Mesendoderm (in vitro differentiated cells): ENCODE data around the gene ALG14.
A peak's percentile ranks its signal among the peaks of the same experiment; 100 is the strongest.
"Not testable (repeated sequence)": the region's sequence is repeated elsewhere in the genome, so short reads cannot be mapped to it uniquely, and the experiment has no call there.

Experiments used
- DNase-seq: peaks from one replicate; pipeline ENCODE4 v3.0.0; 2013
- H2AK5ac ChIP-seq: 2 replicates; pipeline ENCODE4 v1.6.1; 2013; ENCODE audit warnings: low read length, inconsistent platforms
- H2BK120ac ChIP-seq: 2 replicates; pipeline ENCODE4 v1.6.1; 2013; ENCODE audit warnings: low read depth, mild to moderate bottlenecking, low read length, moderate library complexity, mixed read lengths
- H2BK15ac ChIP-seq: replicated peaks from 2 replicates; pipeline ENCODE4 v1.6.1; 2013; ENCODE audit warnings: low read depth, mild to moderate bottlenecking, moderate library complexity
- H2BK5ac ChIP-seq: 2 replicates; pipeline ENCODE4 v1.6.1; 2013; ENCODE audit warnings: low read length, inconsistent platforms
- H3K18ac ChIP-seq: 2 replicates; pipeline ENCODE4 v1.6.1; 2013; ENCODE audit warnings: mild to moderate bottlenecking, low read length, mixed read lengths
- H3K23ac ChIP-seq: one replicate; pipeline ENCODE4 v1.6.1; 2013; ENCODE audit warnings: low read length
- H3K27ac ChIP-seq: 2 replicates; pipeline ENCODE4 v1.5.1; 2013; ENCODE audit warnings: low read depth, mild to moderate bottlenecking, inconsistent platforms, low read length, moderate library complexity
- H3K27me3 ChIP-seq: 2 replicates; pipeline ENCODE4 v1.6.1; 2013; ENCODE audit warnings: low read length, control low read depth, mild to moderate bottlenecking, inconsistent platforms; ENCODE audit not compliant: insufficient read depth, poor library complexity
- H3K36me3 ChIP-seq: 2 replicates; pipeline ENCODE4 v1.6.1; 2013; ENCODE audit warnings: low read length, inconsistent platforms; ENCODE audit not compliant: control insufficient read depth, insufficient read depth
- H3K4ac ChIP-seq: one replicate; pipeline ENCODE4 v1.6.1; 2013; ENCODE audit warnings: low read depth, mild to moderate bottlenecking, low read length, moderate library complexity
- H3K4me1 ChIP-seq: 2 replicates; pipeline ENCODE4 v1.6.1; 2013; ENCODE audit warnings: low read depth, low read length, inconsistent platforms; ENCODE audit not compliant: control insufficient read depth
- H3K4me2 ChIP-seq: 2 replicates; pipeline ENCODE4 v1.6.1; 2013; ENCODE audit warnings: low read length
- H3K4me3 ChIP-seq: 2 replicates; pipeline ENCODE4 v1.5.1; 2013; ENCODE audit warnings: mild to moderate bottlenecking, low read length
- H3K56ac ChIP-seq: one replicate; pipeline ENCODE4 v1.6.1; 2013; ENCODE audit warnings: low read length
- H3K79me1 ChIP-seq: 2 replicates; pipeline ENCODE4 v1.6.1; 2013; ENCODE audit warnings: low read length, inconsistent platforms
- H3K79me2 ChIP-seq: 2 replicates; pipeline ENCODE4 v1.6.1; 2013; ENCODE audit warnings: mild to moderate bottlenecking, low read length; ENCODE audit not compliant: control insufficient read depth, insufficient read depth
- H3K9ac ChIP-seq: 2 replicates; pipeline ENCODE4 v1.6.1; 2013; ENCODE audit warnings: low read length, inconsistent platforms
- H4K5ac ChIP-seq: one replicate; pipeline ENCODE4 v1.6.1; 2013; ENCODE audit warnings: low read length
- H4K8ac ChIP-seq: one replicate; pipeline ENCODE4 v1.6.1; 2013; ENCODE audit warnings: low read depth, mild to moderate bottlenecking, control low read depth, low read length, moderate library complexity
- WGBS: extraction: QIAGEN DNeasy Blood & Tissue Kit; methylation state at CpG from one replicate; pipeline ENCODE4 v1.1.7; 2013; ENCODE audit warnings: low lambda C conversion rate, missing lambda C conversion rate; ENCODE audit not compliant: insufficient coverage; ENCODE audit errors: extremely low coverage; 5-methylcytosine and 5-hydroxymethylcytosine counted together

Gene ALG14

DNA sequence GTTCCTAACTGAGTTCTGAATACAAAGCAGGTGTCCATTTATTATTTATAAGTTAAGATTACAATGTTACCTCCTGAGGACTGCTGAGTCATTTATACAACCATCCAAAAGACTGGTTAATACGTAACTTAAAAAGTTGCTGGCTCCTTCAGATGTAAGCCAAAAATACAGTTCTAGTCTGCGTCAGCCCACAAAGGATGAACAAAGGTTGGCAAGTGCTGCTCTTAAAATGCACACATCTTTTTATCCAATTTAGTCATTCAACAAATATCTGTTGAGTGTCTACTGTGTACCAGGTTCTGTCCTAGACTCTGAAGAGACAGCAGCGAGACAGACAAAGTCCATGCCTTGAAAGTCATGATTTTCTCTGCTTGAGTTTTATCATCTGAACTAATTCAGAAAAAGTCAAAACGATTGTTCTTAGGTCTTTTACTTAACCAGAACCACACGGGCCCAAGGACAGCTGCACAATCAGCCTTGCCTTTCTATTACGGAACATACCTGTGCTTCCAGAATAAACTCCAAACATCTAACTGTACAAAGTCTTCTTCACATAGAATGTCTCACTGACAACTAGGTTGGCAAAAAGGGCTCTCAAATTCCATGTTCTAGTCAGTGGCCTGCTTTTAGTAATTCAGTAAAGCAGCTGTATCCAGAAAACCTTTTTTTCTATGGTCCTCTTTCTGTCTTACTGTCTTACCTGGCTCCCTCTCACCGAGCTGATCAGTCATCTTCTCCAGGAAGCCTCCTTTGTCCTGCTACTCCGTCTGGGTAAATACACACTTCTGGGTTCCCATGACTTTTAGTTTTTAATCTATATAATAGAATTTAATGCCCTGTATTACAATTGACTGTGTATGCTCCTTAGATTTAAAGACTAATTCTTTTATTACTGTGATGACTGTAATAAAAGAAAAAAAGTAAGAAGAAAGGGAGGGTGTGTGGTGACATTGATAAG lies 130.3 kb downstream of the ALG14 start:
- H3K36me3 ChIP-seq = no peaks in the 10 kb centered on the region
- H3K18ac ChIP-seq = no peak overlapping the region
- H2BK120ac ChIP-seq = no peak overlapping the region
- no peak overlapping the region for H2AK5ac ChIP-seq
- H4K8ac ChIP-seq = no peak overlapping the region
- no peak overlapping the region for H3K56ac ChIP-seq
- H2BK15ac ChIP-seq = no peak overlapping the region
- no peak overlapping the region for H3K9ac ChIP-seq
- no peak overlapping the region for H3K4ac ChIP-seq
- no peak overlapping the region for H3K4me2 ChIP-seq
- no peak overlapping the region for H3K23ac ChIP-seq
- no peak overlapping the region for H3K4me3 ChIP-seq
- no CpG with 5 or more reads among the region's 8 CpGs for WGBS
- H2BK5ac ChIP-seq = no peak overlapping the region
- no peak for DNase-seq
- no peaks in the 10 kb centered on the region for H3K79me1 ChIP-seq
- H4K5ac ChIP-seq = no peak overlapping the region
- no peaks in the 10 kb centered on the region for H3K4me1 ChIP-seq
- H3K79me2 ChIP-seq = no peaks in the 10 kb centered on the region
- no peak overlapping the region for H3K27ac ChIP-seq
- H3K27me3 ChIP-seq = no peaks in the 10 kb centered on the region

DNA sequence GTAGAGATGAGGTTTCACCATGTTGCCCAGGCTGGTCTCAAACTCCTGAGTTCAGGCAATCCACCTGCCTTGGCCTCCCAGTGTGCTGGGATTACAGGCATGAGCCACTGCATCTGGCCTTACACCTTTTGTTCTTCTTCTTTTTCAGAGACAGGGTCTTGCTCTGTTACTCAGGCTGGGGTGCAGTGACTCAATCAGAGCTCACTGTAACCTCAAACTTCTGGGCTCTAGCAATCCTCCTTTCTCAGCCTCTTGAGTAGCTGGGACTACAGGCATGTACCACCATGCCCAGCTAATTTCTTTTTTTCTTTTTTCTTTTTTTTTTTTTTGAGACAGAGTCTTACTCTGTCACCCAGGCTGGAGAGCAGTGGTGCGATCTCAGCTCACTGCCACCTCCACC lies 131.3 kb downstream of the ALG14 start:
- not testable (repeated sequence) for H3K4me3 ChIP-seq, H3K23ac ChIP-seq, DNase-seq, H3K79me2 ChIP-seq, H3K27ac ChIP-seq, H3K9ac ChIP-seq, H3K36me3 ChIP-seq, H4K5ac ChIP-seq, H3K18ac ChIP-seq, H2AK5ac ChIP-seq, H3K4me1 ChIP-seq, H3K4ac ChIP-seq, H3K56ac ChIP-seq, H3K4me2 ChIP-seq, H2BK5ac ChIP-seq, H2BK120ac ChIP-seq, H2BK15ac ChIP-seq, H3K79me1 ChIP-seq, H4K8ac ChIP-seq, H3K27me3 ChIP-seq
- WGBS = no CpG with 5 or more reads among the region's 1 CpG

DNA sequence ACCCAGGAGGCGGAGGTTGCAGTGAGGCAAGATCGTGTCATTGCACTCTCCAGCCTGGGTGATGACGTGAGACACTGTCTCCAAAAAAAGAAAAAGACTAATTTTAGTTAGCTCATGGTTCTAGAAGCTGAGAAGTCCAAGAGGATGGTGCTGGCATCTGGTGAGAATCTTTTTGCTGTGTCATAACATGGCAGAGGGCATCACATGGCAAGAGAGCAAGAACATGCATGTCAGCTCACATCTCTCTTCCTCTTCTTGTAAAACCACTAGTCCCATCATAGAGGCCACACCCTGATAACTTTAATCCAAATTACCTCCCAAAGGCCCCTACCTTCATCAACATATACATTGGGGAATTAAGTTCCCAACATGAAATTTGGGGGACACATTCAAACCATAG lies 132.0 kb downstream of the ALG14 start:
- no peak overlapping the region for H3K56ac ChIP-seq
- no peak overlapping the region for H3K4me3 ChIP-seq
- no peak overlapping the region for H4K8ac ChIP-seq
- no peak overlapping the region for H2BK120ac ChIP-seq
- H3K23ac ChIP-seq = no peak overlapping the region
- no peaks in the 10 kb centered on the region for H3K79me2 ChIP-seq
- no peak overlapping the region for H2BK15ac ChIP-seq
- no peak overlapping the region for H3K9ac ChIP-seq
- H3K4me2 ChIP-seq = no peak overlapping the region
- H3K27me3 ChIP-seq = no peaks in the 10 kb centered on the region
- H3K79me1 ChIP-seq = no peaks in the 10 kb centered on the region
- no peak overlapping the region for H2AK5ac ChIP-seq
- H3K4me1 ChIP-seq = peaks cover 2% of the 10 kb centered on the region
- no peak overlapping the region for H3K27ac ChIP-seq
- H2BK5ac ChIP-seq = no peak overlapping the region
- no peak overlapping the region for H3K4ac ChIP-seq
- H3K18ac ChIP-seq = no peak overlapping the region
- H4K5ac ChIP-seq = no peak overlapping the region
- no peak for DNase-seq
- WGBS = no CpG with 5 or more reads among the region's 3 CpGs
- H3K36me3 ChIP-seq = no peaks in the 10 kb centered on the region

DNA sequence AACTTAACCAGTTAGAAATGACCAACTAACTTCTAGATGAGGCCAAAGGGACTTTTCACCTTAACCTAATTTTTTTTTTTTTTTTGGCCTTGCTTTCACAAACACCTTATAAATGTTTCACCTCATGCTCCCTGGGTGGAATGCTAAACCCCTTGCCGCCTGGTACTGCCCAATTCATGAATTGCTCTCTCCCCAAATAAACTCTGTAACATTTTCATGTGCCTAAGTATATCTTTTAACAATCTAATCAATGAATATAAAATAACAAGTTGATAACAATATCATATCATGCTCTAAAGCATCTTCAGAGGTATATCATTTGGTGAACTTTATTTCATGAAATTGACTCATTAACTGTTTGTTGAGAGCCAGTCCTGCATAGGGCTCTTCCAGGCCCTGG lies 134.9 kb downstream of the ALG14 start:
- Histone ChIP-seq H3K27ac (no peak overlapping the region), H3K4ac (no peak overlapping the region), H3K18ac (no peak overlapping the region), H3K27me3 (no peaks in the 10 kb centered on the region), H3K4me2 (no peak overlapping the region), H3K36me3 (no peaks in the 10 kb centered on the region), H3K4me1 (peaks cover 2% of the 10 kb centered on the region), H2BK120ac (no peak overlapping the region), H2BK5ac (no peak overlapping the region), H3K79me2 (no peaks in the 10 kb centered on the region), H2AK5ac (no peak overlapping the region), H3K79me1 (no peaks in the 10 kb centered on the region), H3K23ac (no peak overlapping the region), H3K56ac (no peak overlapping the region), H3K9ac (no peak overlapping the region), H4K5ac (no peak overlapping the region), H4K8ac (no peak overlapping the region), H2BK15ac (no peak overlapping the region), H3K4me3 (no peak overlapping the region)
- no CpG with 5 or more reads among the region's 1 CpG for whole genome bisulfite sequencing
- no peak for DNase-seq

DNA sequence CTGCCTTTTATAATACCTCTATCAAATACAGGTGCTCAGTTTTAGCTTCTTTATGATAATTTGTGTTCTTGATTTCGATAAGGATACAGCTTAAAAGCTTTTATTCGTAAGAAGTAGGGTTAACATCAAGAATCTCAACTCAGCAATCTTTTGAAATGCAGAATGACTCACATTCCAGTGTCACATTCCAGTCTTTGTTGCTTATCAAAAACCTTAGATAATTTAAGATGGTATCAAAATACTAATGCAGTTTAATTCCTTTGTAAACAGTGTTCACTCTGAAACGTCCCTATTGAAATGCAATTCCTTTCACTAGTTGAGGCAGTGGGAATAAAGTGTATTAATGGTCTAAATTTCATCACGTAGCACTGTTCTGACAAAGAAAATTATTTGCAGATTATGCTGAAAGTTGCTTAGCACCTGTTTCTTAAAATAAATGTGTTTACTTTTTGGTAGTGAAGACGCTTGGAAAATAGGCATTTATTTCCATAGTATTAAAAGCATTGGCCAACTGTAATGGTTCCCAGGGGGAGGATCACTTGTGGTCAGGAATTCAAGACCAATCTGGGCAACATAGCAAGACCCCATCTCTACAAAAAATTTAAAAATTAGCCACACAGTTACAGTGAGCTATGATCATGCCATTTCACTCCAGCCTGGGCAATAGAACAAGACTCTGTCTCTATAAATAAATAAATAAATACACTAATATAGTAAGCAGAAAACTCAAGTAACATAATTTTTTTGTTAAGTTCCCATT lies 135.7 kb downstream of the ALG14 start:
- Histone ChIP-seq H3K4me1 (peaks cover 2% of the 10 kb centered on the region), H3K56ac (no peak overlapping the region), H3K36me3 (no peaks in the 10 kb centered on the region), H4K5ac (no peak overlapping the region), H2BK120ac (no peak overlapping the region), H3K18ac (no peak overlapping the region), H2BK5ac (no peak overlapping the region), H3K23ac (no peak overlapping the region), H2BK15ac (no peak overlapping the region), H3K9ac (no peak overlapping the region), H4K8ac (no peak overlapping the region), H3K79me1 (no peaks in the 10 kb centered on the region), H3K4ac (no peak overlapping the region), H3K79me2 (no peaks in the 10 kb centered on the region), H3K4me3 (no peak overlapping the region), H2AK5ac (no peak overlapping the region), H3K27ac (no peak overlapping the region), H3K4me2 (no peak overlapping the region), H3K27me3 (no peaks in the 10 kb centered on the region)
- DNase-seq = peak; percentile 77
- WGBS = no CpG with 5 or more reads among the region's 5 CpGs
